AG04449 (cell line): ENCODE data around the gene CRIM1.
A peak's percentile ranks its signal among the peaks of the same experiment; 100 is the strongest.

ENCODE experiments used
- CTCF ChIA-PET: fragments of 350-600 bp; formaldehyde crosslinking; extraction: SDS; loops from one replicate; lab custom pipeline; 2021; ENCODE audit warnings: antibody characterized with exemption; lab: Yijun Ruan, JAX
- POLR2A ChIA-PET: fragments of 400-600, 350-600 bp; formaldehyde crosslinking; extraction: SDS; loops from one replicate; lab custom pipeline; 2020; ENCODE audit warnings: antibody characterized with exemption, inconsistent platforms; lab: Yijun Ruan, JAX
- DNase-seq: peaks from one replicate; pipeline ENCODE4 v3.0.0-alpha.2; 2010; ENCODE audit warnings: low read depth, low spot score
- H3K4me3 ChIP-seq: 2 replicates; pipeline ENCODE4 v1.5.1; 2011; ENCODE audit warnings: low read depth, mild to moderate bottlenecking, control low read depth, low read length
- CTCF ChIP-seq: IDR thresholded peaks from one replicate; pipeline ENCODE4 v1.5.1; 2011; ENCODE audit warnings: mild to moderate bottlenecking, moderate library complexity, low read length, control low read depth, inconsistent platforms; ENCODE audit not compliant: insufficient read depth; ENCODE audit errors: missing control alignments

CRIM1 gene

GRCh38 chr2:36425608-36426355 is 70.2 kb downstream of the CRIM1 start:
- ChIA-PET CTCF (no interaction called here), POLR2A (no interaction called here)
- no peak for DNase-seq
- no peak overlapping the region for H3K4me3 ChIP-seq
- no peak for TF ChIP-seq CTCF

GRCh38 chr2:36427790-36428243 is 72.2 kb downstream of the CRIM1 start:
- DNase-seq = no peak
- POLR2A ChIA-PET = no interaction called here
- CTCF ChIA-PET = interaction anchor here (1.8 kb wide), 1 partner anchor 24 kb away, joined by 4 read pairs; no protein-coding TSS in a partner anchor
- no peak overlapping the region for H3K4me3 ChIP-seq
- TF ChIP-seq CTCF = no peak

GRCh38 chr2:36430549-36430948 is 75.0 kb downstream of the CRIM1 start:
- no peak for TF ChIP-seq CTCF
- no peak for DNase-seq
- H3K4me3 ChIP-seq = no peak overlapping the region
- ChIA-PET POLR2A (no interaction called here), CTCF (no interaction called here)

- no peak for DNase-seq
- CTCF ChIA-PET = interaction anchor here (1.4 to 2.3 kb wide), 4 partner anchors 10 to 232 kb away, joined by 3 to 8 read pairs (median 8); no protein-coding TSS in a partner anchor
- POLR2A ChIA-PET = interaction anchor here (0.9 to 1.1 kb wide), 3 partner anchors 9 to 57 kb away, joined by 3 to 5 read pairs (median 3); no protein-coding TSS in a partner anchor
- no peak overlapping the region for H3K4me3 ChIP-seq
- TF ChIP-seq CTCF = no peak
These were observed 76.9 kb downstream of the CRIM1 start for GRCh38 chr2:36432479-36432878.

GRCh38 chr2:36433311-36434217 is 78.0 kb downstream of the CRIM1 start:
- no peak overlapping the region for H3K4me3 ChIP-seq
- peak; percentile 62 for DNase-seq
- no peak for TF ChIP-seq CTCF
- CTCF ChIA-PET = interaction anchor here (1.4 to 2.3 kb wide), 4 partner anchors 11 to 231 kb away, joined by 3 to 8 read pairs (median 8); no protein-coding TSS in a partner anchor
- POLR2A ChIA-PET = interaction anchor here (0.9 to 1.2 kb wide), 5 partner anchors 11 to 77 kb away, joined by 3 to 5 read pairs (median 4); no protein-coding TSS in a partner anchor
